Endothelial cell of umbilical vein (primary cell): ENCODE results near the gene DNAJB1. TPM values are rescaled to one million over a fixed set of nuclear protein-coding genes. Genes with fewer than 3 reads are reported as not detected.

Experiments
- BruUV-seq: library from RNA; stranded (reverse); fragments of 400-500 nt; replicated peaks from 2 replicates; lab custom pipeline; 2021; lab: Mats Ljungman, UMichigan
- CTCF ChIA-PET: fragments of 300-600, 350-600 bp; sonication (Branson Sonifier 250); formaldehyde crosslinking; loops from one replicate; lab custom pipeline; 2021; ENCODE audit warnings: antibody characterized with exemption, inconsistent platforms; lab: Charles Lee
- POLR2A ChIA-PET: fragments of 300-600, 350-600 bp; sonication (Branson Sonifier 250); formaldehyde crosslinking; loops from one replicate; lab custom pipeline; 2021; ENCODE audit warnings: antibody characterized with exemption, inconsistent platforms; lab: Charles Lee
- DNase-seq: peaks from one replicate; pipeline ENCODE4 v3.0.0-alpha.2; 2011; ENCODE audit warnings: low read depth, low spot score
- FAIRE-seq: peaks from 2 replicates; lab custom pipeline; 2011; peaks lifted over from hg19 to GRCh38; lab: Jason Lieb, UNC
- H2AFZ ChIP-seq: 2 replicates; pipeline ENCODE4 v1.6.0; 2012; ENCODE audit warnings: low read depth, low read length, control low read depth, inconsistent platforms
- H3K27ac ChIP-seq: 2 replicates; pipeline ENCODE4 v1.5.1; 2011; ENCODE audit warnings: low read depth, mild to moderate bottlenecking, control low read depth, low read length, moderate library complexity; ENCODE audit not compliant: insufficient read depth
- H3K27me3 ChIP-seq, 2 experiments: 2 replicates each; pipeline versions ENCODE4 v1.6.0 to v1.6.1; 2011; ENCODE audit warnings: low read length in 2 of 2, mixed read lengths in 1 of 2; ENCODE audit not compliant: control insufficient read depth in 2 of 2, insufficient read depth in 2 of 2
- H3K36me3 ChIP-seq, 2 experiments: 2 replicates in 1 of 2; 3 replicates in 1 of 2; pipeline ENCODE4 v1.5.1; 2011; ENCODE audit warnings: low read length in 2 of 2, mild to moderate bottlenecking in 1 of 2, moderate library complexity in 1 of 2; ENCODE audit not compliant: control insufficient read depth in 2 of 2, insufficient read depth in 2 of 2; ENCODE audit errors: extremely low read depth in 1 of 2
- H3K4me1 ChIP-seq: 3 replicates; pipeline ENCODE4 v1.5.1; 2011; ENCODE audit warnings: mild to moderate bottlenecking, low read length; ENCODE audit not compliant: control insufficient read depth, insufficient read depth; ENCODE audit errors: extremely low read depth
- H3K4me2 ChIP-seq: 2 replicates; pipeline ENCODE4 v1.6.1; 2011; ENCODE audit warnings: low read length, control low read depth, mixed read lengths; ENCODE audit not compliant: insufficient read depth
- H3K4me3 ChIP-seq, 3 experiments: fragments of 200-600 bp in 1 of 3; sonication (generic), shearing (Covaris generic) in 1 of 3; replicated peaks in 1 of 3; 2 replicates each; pipeline ENCODE4 v1.5.1; 2011 to 2016; ENCODE audit warnings: control low read depth in 3 of 3, low read length in 3 of 3, mild to moderate bottlenecking in 2 of 3, inconsistent platforms in 1 of 3, low read depth in 1 of 3, moderate library complexity in 1 of 3; ENCODE audit not compliant: insufficient read depth in 1 of 3
- H3K79me2 ChIP-seq: 2 replicates; pipeline ENCODE4 v1.6.0; 2012; ENCODE audit warnings: low read length, inconsistent platforms; ENCODE audit not compliant: control insufficient read depth, insufficient read depth
- H3K9ac ChIP-seq: replicated peaks from 2 replicates; pipeline ENCODE3; 2011; ENCODE audit warnings: low read length, control low read depth; ENCODE audit not compliant: insufficient read depth; ENCODE audit errors: extremely low read depth
- H3K9me1 ChIP-seq: replicated peaks from 3 replicates; pipeline ENCODE4 v1.6.0; 2011; ENCODE audit warnings: mild to moderate bottlenecking, low read length; ENCODE audit not compliant: control insufficient read depth, insufficient read depth; ENCODE audit errors: extremely low read depth
- H3K9me3 ChIP-seq: replicated peaks from 2 replicates; pipeline ENCODE4 v1.5.1; 2012; ENCODE audit warnings: low read length, inconsistent platforms; ENCODE audit not compliant: control insufficient read depth, insufficient read depth
- H4K20me1 ChIP-seq: replicated peaks from 2 replicates; pipeline ENCODE3; 2011; ENCODE audit warnings: mild to moderate bottlenecking, low read length; ENCODE audit not compliant: control insufficient read depth, insufficient read depth; ENCODE audit errors: extremely low read depth
- CTCF ChIP-seq, 2 donors: IDR thresholded peaks; 1 replicate in 1 of 2; 2 replicates in 1 of 2; pipeline ENCODE4 v1.5.1; 2011; ENCODE audit warnings: low read length in 2 of 2, mild to moderate bottlenecking in 2 of 2, moderate library complexity in 2 of 2, control low read depth in 1 of 2, inconsistent platforms in 1 of 2, low read depth in 1 of 2; ENCODE audit not compliant: insufficient read depth in 1 of 2; ENCODE audit errors: extremely low read depth in 1 of 2
- EZH2 ChIP-seq: IDR thresholded peaks from 2 replicates; pipeline ENCODE4 v1.6.1; 2012; ENCODE audit warnings: borderline replicate concordance, low read depth, mild to moderate bottlenecking, moderate library complexity, low read length, inconsistent platforms; ENCODE audit not compliant: severe bottlenecking
- FOS ChIP-seq: IDR thresholded peaks from 2 replicates; pipeline ENCODE4 v1.6.1; 2011; ENCODE audit warnings: mild to moderate bottlenecking, low read length, moderate library complexity, borderline replicate concordance; ENCODE audit not compliant: insufficient read depth
- GATA2 ChIP-seq: IDR thresholded peaks from 2 replicates; pipeline ENCODE4 v1.7.0; 2011; ENCODE audit warnings: low read depth, mild to moderate bottlenecking, moderate library complexity, mixed read lengths, low read length; ENCODE audit not compliant: insufficient read length, insufficient read depth
- JUN ChIP-seq: IDR thresholded peaks from 2 replicates; pipeline ENCODE4 v1.6.1; 2011; ENCODE audit warnings: borderline replicate concordance, low read depth; ENCODE audit not compliant: insufficient read length, insufficient read depth
- MAX ChIP-seq: IDR thresholded peaks from 2 replicates; pipeline ENCODE4 v1.6.1; 2011; ENCODE audit not compliant: insufficient read depth, insufficient read length
- MYC ChIP-seq: IDR thresholded peaks from one replicate; pipeline ENCODE4 v1.6.1; 2011; ENCODE audit warnings: mild to moderate bottlenecking, low read depth, low read length
- POLR2A ChIP-seq: IDR thresholded peaks from 2 replicates; pipeline ENCODE4 v1.6.1; 2012; ENCODE audit warnings: low read depth, mild to moderate bottlenecking, control low read depth, low read length
- POLR2AphosphoS5 ChIP-seq: IDR thresholded peaks from 2 replicates; pipeline ENCODE4 v1.6.1; 2012; ENCODE audit warnings: low read depth, mild to moderate bottlenecking, control low read depth, low read length, moderate library complexity; ENCODE audit not compliant: insufficient read depth
- dilution Hi-C: fragments of 300-500 bp; cut with MboI; formaldehyde crosslinking; loops from one replicate; pipeline ENCODE4 v1.15.0; 2019; ENCODE audit warnings: low sequenced_read_pairs; ENCODE audit not compliant: extremely low pct_ligation_motif_present
- intact Hi-C: fragments of 100-400 bp; cut with micrococcal nuclease; formaldehyde crosslinking; loops from one replicate; pipeline ENCODE4 v1.10.0; 2022
- polyA plus RNA-seq, 4 experiments: library from polyadenylated mRNA; depleted of rRNA in 3 of 4; stranded (reverse) in 3 of 4; unstranded in 1 of 4; fragments of >200 nt; gene quantifications; 2 replicates each; pipeline versions ENCODE4 v1.2.1 to v1.2.3, GENCODE V29; 2011 to 2012; ENCODE audit warnings: missing spikeins in 1 of 4
- total RNA-seq: library from RNA; stranded (reverse); gene quantifications from 2 replicates; pipeline ENCODE4 v1.2.3, GENCODE V29; 2021

Gene DNAJB1
- total and polyA plus RNA-seq, 2 donors (not counting 3 experiments of a cell fraction or from before 2014, with no cell fraction given), result 58.6 to 59.8 TPM

GRCh38 chr19:14525729-14526128 lies 7.5 kb upstream of the DNAJB1 start:
- intact Hi-C loops, result loop anchor here (5.0 kb wide), 1 partner anchor 582 kb away; the partner anchor contains the start of gene SYDE1
- no peaks in the 10 kb centered on the region for H4K20me1 ChIP-seq
- dilution Hi-C loops, result no loop called here
- no TSS peak for BruUV-seq
- H3K27ac ChIP-seq, result no peak overlapping the region
- DNase-seq, result no peak
- no peaks in the 10 kb centered on the region for H3K9me3 ChIP-seq
- ChIA-PET POLR2A (interaction anchor here (0.7 to 1.2 kb wide), 2 partner anchors 8 to 54 kb away, joined by 3 to 5 read pairs; no protein-coding TSS in a partner anchor), CTCF (interaction anchor here (1.3 kb wide), 1 partner anchor 29 kb away, joined by 5 read pairs; no protein-coding TSS in a partner anchor)
- H3K27me3 ChIP-seq, result no peaks in the 10 kb centered on the region
- peaks cover 27% of the 10 kb centered on the region for H3K4me1 ChIP-seq
- TF ChIP-seq JUN (no peak), GATA2 (no peak), MYC (no peak), POLR2A (no peak), MAX (no peak), POLR2AphosphoS5 (no peak), CTCF (IDR thresholded peaks at IDR 0.05; ENCODE audit: extremely low read depth in 1 of 2, insufficient read depth in 1 of 2, low read depth in 1 of 2, low read length in 2 of 2) (no peak), EZH2 (no peak), FOS (no peak)
- no peak overlapping the region for H3K9ac ChIP-seq
- H3K36me3 ChIP-seq, result no peaks in the 10 kb centered on the region
- no peak overlapping the region for H3K4me3 ChIP-seq
- no peaks in the 10 kb centered on the region for H3K9me1 ChIP-seq
- no peak overlapping the region for H2AFZ ChIP-seq
- no peak for FAIRE-seq
- no peak overlapping the region for H3K4me2 ChIP-seq
- H3K79me2 ChIP-seq, result peaks cover 9% of the 10 kb centered on the region
